ENCODE data around the gene ARRDC5. TPM values are rescaled to one million over a fixed set of nuclear protein-coding genes. Genes with fewer than 3 reads are reported as not detected.
"Not testable (repeated sequence)": the region's sequence is repeated elsewhere in the genome, so short reads cannot be mapped to it uniquely, and the experiment has no call there.

The ARRDC5 gene
- polyA plus RNA-seq: under 1 TPM in 2 of 4 donors, not detected in 2; 0.10 to 0.12 TPM
- long read RNA-seq, donor 1: 0 reads
- long read RNA-seq, donor 2: 0 reads
- long read RNA-seq, donor 3: 0 reads
- long read RNA-seq, donor 4: 0 reads
- long read RNA-seq, donor 5: 0 reads
- long read RNA-seq, donor 6: 0 reads
- long read RNA-seq, donor 7: 0 reads
- long read RNA-seq, donor 8: 0 reads
- long read RNA-seq, donor 9: 0 reads
- long read RNA-seq, donor 10: 0 reads

GRCh38 chr19:4902796-4903195 is at the start of gene ARRDC5:
TSS of gene ARRDC5 (minus strand) at chr19:4902896. CDS start at chr19:4902825, 71 bp downstream.
- 78 to 85% (median 82%) methylated on average over 7 of the region's 7 CpGs for WGBS, 3 donors
- DNase-seq (no peak), FAIRE-seq (no peak)
- H3K36me3 ChIP-seq (ENCODE audit: control insufficient read depth in 3 of 3, insufficient read depth in 2 of 3, low read depth in 1 of 3, low read length in 3 of 3): no peaks in the 10 kb centered on the region
- H3K9me3 ChIP-seq (ENCODE audit: control insufficient read depth in 2 of 2, insufficient read depth in 1 of 2, low read depth in 1 of 2, low read length in 1 of 2): no peaks in the 10 kb centered on the region
- no peak within 1 kb of the TSS for H3K4me3 ChIP-seq (ENCODE audit: low read depth in 1 of 3, low read length in 3 of 3)
- no peaks in the 10 kb centered on the region for H3K4me1 ChIP-seq (ENCODE audit: control insufficient read depth in 3 of 3, insufficient read depth in 2 of 3, low read depth in 1 of 3, low read length in 2 of 3)
- H3K27me3 ChIP-seq (ENCODE audit: control insufficient read depth in 3 of 3, insufficient read depth in 3 of 3, low read length in 3 of 3): no peaks in the 10 kb centered on the region
- H3K27ac ChIP-seq (ENCODE audit: low read depth in 1 of 3, low read length in 2 of 3): no peak within 1 kb of the TSS

GRCh38 chr19:4951656-4952055 is 49.0 kb upstream of the ARRDC5 start:
- Histone ChIP-seq H3K9me3 (ENCODE audit: control insufficient read depth in 2 of 2, insufficient read depth in 1 of 2, low read depth in 1 of 2, low read length in 1 of 2) (no peaks in the 10 kb centered on the region), H3K27ac (ENCODE audit: low read depth in 1 of 3, low read length in 2 of 3) (no peak overlapping the region), H3K4me1 (ENCODE audit: control insufficient read depth in 3 of 3, insufficient read depth in 2 of 3, low read depth in 1 of 3, low read length in 2 of 3) (no peaks in the 10 kb centered on the region), H3K36me3 (ENCODE audit: control insufficient read depth in 3 of 3, insufficient read depth in 2 of 3, low read depth in 1 of 3, low read length in 3 of 3) (peaks cover 0 to 60% (median 0%) of the 10 kb centered on the region in 3 donors), H3K27me3 (ENCODE audit: control insufficient read depth in 3 of 3, insufficient read depth in 3 of 3, low read length in 3 of 3) (no peaks in the 10 kb centered on the region), H3K4me3 (ENCODE audit: low read depth in 1 of 3, low read length in 3 of 3) (no peak overlapping the region)
- DNase-seq (no peak), FAIRE-seq (no peak)
- WGBS, 3 donors: 85 to 94% (median 89%) methylated on average over 11 of the region's 11 CpGs

GRCh38 chr19:4950650-4951049 is 48.0 kb upstream of the ARRDC5 start:
- not testable (repeated sequence) for FAIRE-seq; H3K27ac ChIP-seq (ENCODE audit: low read depth in 1 of 3, low read length in 2 of 3); H3K4me1 ChIP-seq (ENCODE audit: control insufficient read depth in 3 of 3, insufficient read depth in 2 of 3, low read depth in 1 of 3, low read length in 2 of 3); DNase-seq; H3K4me3 ChIP-seq (ENCODE audit: low read depth in 1 of 3, low read length in 3 of 3); H3K9me3 ChIP-seq (ENCODE audit: control insufficient read depth in 2 of 2, insufficient read depth in 1 of 2, low read depth in 1 of 2, low read length in 1 of 2); H3K27me3 ChIP-seq (ENCODE audit: control insufficient read depth in 3 of 3, insufficient read depth in 3 of 3, low read length in 3 of 3)
- WGBS, 3 donors: 95 to 99% (median 95%) methylated on average over 19 to 23 of the region's 23 CpGs
- peaks cover 0 to 59% (median 0%) of the 10 kb centered on the region in 3 donors for H3K36me3 ChIP-seq (ENCODE audit: control insufficient read depth in 3 of 3, insufficient read depth in 2 of 3, low read depth in 1 of 3, low read length in 3 of 3)

GRCh38 chr19:4941638-4942169 is 39.0 kb upstream of the ARRDC5 start:
- whole genome bisulfite sequencing, 3 donors: 97 to 99% (median 98%) methylated on average over 29 to 35 of the region's 35 CpGs
- H3K27ac ChIP-seq (ENCODE audit: low read depth in 1 of 3, low read length in 2 of 3); FAIRE-seq; H3K4me3 ChIP-seq (ENCODE audit: low read depth in 1 of 3, low read length in 3 of 3); H3K9me3 ChIP-seq (ENCODE audit: control insufficient read depth in 2 of 2, insufficient read depth in 1 of 2, low read depth in 1 of 2, low read length in 1 of 2); DNase-seq; H3K27me3 ChIP-seq (ENCODE audit: control insufficient read depth in 3 of 3, insufficient read depth in 3 of 3, low read length in 3 of 3); H3K4me1 ChIP-seq (ENCODE audit: control insufficient read depth in 3 of 3, insufficient read depth in 2 of 3, low read depth in 1 of 3, low read length in 2 of 3): not testable (repeated sequence)
- peaks cover 0 to 44% (median 0%) of the 10 kb centered on the region in 3 donors for H3K36me3 ChIP-seq (ENCODE audit: control insufficient read depth in 3 of 3, insufficient read depth in 2 of 3, low read depth in 1 of 3, low read length in 3 of 3)

GRCh38 chr19:4939466-4939865 is 36.8 kb upstream of the ARRDC5 start:
- FAIRE-seq (no peak), DNase-seq (no peak)
- H3K4me1 ChIP-seq (ENCODE audit: control insufficient read depth in 3 of 3, insufficient read depth in 2 of 3, low read depth in 1 of 3, low read length in 2 of 3): no peaks in the 10 kb centered on the region
- H3K9me3 ChIP-seq (ENCODE audit: control insufficient read depth in 2 of 2, insufficient read depth in 1 of 2, low read depth in 1 of 2, low read length in 1 of 2): no peaks in the 10 kb centered on the region
- no peaks in the 10 kb centered on the region for H3K27me3 ChIP-seq (ENCODE audit: control insufficient read depth in 3 of 3, insufficient read depth in 3 of 3, low read length in 3 of 3)
- peaks cover 0 to 42% (median 0%) of the 10 kb centered on the region in 3 donors for H3K36me3 ChIP-seq (ENCODE audit: control insufficient read depth in 3 of 3, insufficient read depth in 2 of 3, low read depth in 1 of 3, low read length in 3 of 3)
- no peak overlapping the region for H3K4me3 ChIP-seq (ENCODE audit: low read depth in 1 of 3, low read length in 3 of 3)
- no peak overlapping the region for H3K27ac ChIP-seq (ENCODE audit: low read depth in 1 of 3, low read length in 2 of 3)
- 92 to 94% (median 93%) methylated on average over 7 of the region's 7 CpGs for WGBS, 3 donors

- H3K27ac ChIP-seq (ENCODE audit: low read depth in 1 of 3, low read length in 2 of 3); H3K9me3 ChIP-seq (ENCODE audit: control insufficient read depth in 2 of 2, insufficient read depth in 1 of 2, low read depth in 1 of 2, low read length in 1 of 2); DNase-seq; FAIRE-seq; H3K27me3 ChIP-seq (ENCODE audit: control insufficient read depth in 3 of 3, insufficient read depth in 3 of 3, low read length in 3 of 3); H3K4me3 ChIP-seq (ENCODE audit: low read depth in 1 of 3, low read length in 3 of 3); H3K4me1 ChIP-seq (ENCODE audit: control insufficient read depth in 3 of 3, insufficient read depth in 2 of 3, low read depth in 1 of 3, low read length in 2 of 3): not testable (repeated sequence)
- peaks cover 0 to 38% (median 0%) of the 10 kb centered on the region in 3 donors for H3K36me3 ChIP-seq (ENCODE audit: control insufficient read depth in 3 of 3, insufficient read depth in 2 of 3, low read depth in 1 of 3, low read length in 3 of 3)
- 85 to 93% (median 85%) methylated on average over 4 of the region's 4 CpGs for WGBS, 3 donors
Measured at GRCh38 chr19:4938461-4938860, 35.8 kb upstream of the ARRDC5 start.

GRCh38 chr19:4937060-4937459 is 34.4 kb upstream of the ARRDC5 start:
- Histone ChIP-seq H3K4me3 (ENCODE audit: low read depth in 1 of 3, low read length in 3 of 3) (no peak overlapping the region), H3K27ac (ENCODE audit: low read depth in 1 of 3, low read length in 2 of 3) (no peak overlapping the region), H3K4me1 (ENCODE audit: control insufficient read depth in 3 of 3, insufficient read depth in 2 of 3, low read depth in 1 of 3, low read length in 2 of 3) (no peaks in the 10 kb centered on the region), H3K36me3 (ENCODE audit: control insufficient read depth in 3 of 3, insufficient read depth in 2 of 3, low read depth in 1 of 3, low read length in 3 of 3) (peaks cover 0 to 39% (median 0%) of the 10 kb centered on the region in 3 donors), H3K9me3 (ENCODE audit: control insufficient read depth in 2 of 2, insufficient read depth in 1 of 2, low read depth in 1 of 2, low read length in 1 of 2) (no peaks in the 10 kb centered on the region), H3K27me3 (ENCODE audit: control insufficient read depth in 3 of 3, insufficient read depth in 3 of 3, low read length in 3 of 3) (no peaks in the 10 kb centered on the region)
- FAIRE-seq: no peak
- no peak for DNase-seq
- WGBS, 3 donors: 90 to 94% (median 92%) methylated on average over 7 of the region's 7 CpGs

GRCh38 chr19:4935444-4935843 is 32.7 kb upstream of the ARRDC5 start:
- no peak overlapping the region for H3K4me3 ChIP-seq (ENCODE audit: low read depth in 1 of 3, low read length in 3 of 3)
- FAIRE-seq (no peak), DNase-seq (no peak)
- H3K27ac ChIP-seq (ENCODE audit: low read depth in 1 of 3, low read length in 2 of 3): no peak overlapping the region
- peaks cover 0 to 38% (median 0%) of the 10 kb centered on the region in 3 donors for H3K36me3 ChIP-seq (ENCODE audit: control insufficient read depth in 3 of 3, insufficient read depth in 2 of 3, low read depth in 1 of 3, low read length in 3 of 3)
- no peaks in the 10 kb centered on the region for H3K4me1 ChIP-seq (ENCODE audit: control insufficient read depth in 3 of 3, insufficient read depth in 2 of 3, low read depth in 1 of 3, low read length in 2 of 3)
- WGBS, 3 donors: 89 to 94% (median 94%) methylated on average over 8 of the region's 8 CpGs
- H3K27me3 ChIP-seq (ENCODE audit: control insufficient read depth in 3 of 3, insufficient read depth in 3 of 3, low read length in 3 of 3): no peaks in the 10 kb centered on the region
- H3K9me3 ChIP-seq (ENCODE audit: control insufficient read depth in 2 of 2, insufficient read depth in 1 of 2, low read depth in 1 of 2, low read length in 1 of 2): no peaks in the 10 kb centered on the region

Data from small intestine (tissue), 16 donors.